Measurements from ENCODE around the gene PTPN6.

Gene PTPN6

DNA sequence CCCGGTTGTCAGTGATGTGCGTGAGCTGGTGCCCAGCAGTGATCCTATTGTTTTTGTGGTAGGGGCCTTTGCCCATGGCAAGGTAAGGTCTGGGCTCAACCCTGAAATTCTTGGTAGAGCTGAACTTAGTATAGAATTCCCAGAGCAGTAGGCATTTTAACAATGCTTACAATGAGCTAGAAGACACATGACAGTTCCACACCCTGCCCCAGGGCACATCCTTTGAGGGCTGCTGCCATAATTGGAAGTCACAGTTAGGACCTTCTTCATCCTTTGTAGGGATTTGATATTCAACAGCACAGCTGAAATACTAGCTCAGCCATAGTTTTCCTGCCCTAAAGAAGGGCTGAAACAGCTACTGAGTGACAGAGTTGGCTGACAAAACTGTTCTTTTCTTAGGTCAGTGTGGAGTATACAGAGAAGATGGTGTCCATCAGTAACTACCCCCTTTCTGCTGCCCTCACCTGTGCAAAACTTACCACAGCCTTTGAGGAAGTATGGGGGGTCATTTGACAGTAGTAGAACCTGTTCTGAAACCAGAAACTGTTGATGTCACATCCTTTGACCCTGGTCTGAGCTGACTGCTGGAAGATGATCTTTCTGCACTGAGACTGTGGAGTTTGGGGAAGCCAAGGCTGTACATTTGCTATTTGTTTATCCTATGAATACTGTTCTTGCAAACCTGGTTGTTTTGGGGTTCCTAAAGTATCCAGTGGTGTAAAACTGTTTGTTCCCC, 24.3 kb downstream of the PTPN6 start:
- DNase-seq: no peak

DNA sequence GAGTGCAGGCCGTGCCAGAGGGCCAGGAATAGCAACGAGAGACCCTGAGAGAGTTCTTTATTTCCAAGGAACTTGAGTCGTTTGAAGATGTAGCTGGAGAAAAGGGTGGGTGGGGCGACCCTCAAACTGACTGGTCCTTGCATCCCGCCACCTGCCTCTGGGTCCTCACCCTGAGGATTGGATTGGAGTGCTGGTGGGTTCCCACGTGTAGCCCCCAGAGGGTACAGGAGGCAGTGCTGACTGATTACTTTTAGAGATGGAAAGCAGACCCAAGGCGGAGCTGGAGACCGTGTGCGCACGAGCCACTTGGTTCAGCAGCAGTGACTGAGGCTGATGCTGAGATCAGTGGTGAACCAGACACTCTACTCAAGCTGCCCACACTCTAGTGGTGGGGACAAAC, 26.5 kb downstream of the PTPN6 start:
- no peak for DNase-seq

DNA sequence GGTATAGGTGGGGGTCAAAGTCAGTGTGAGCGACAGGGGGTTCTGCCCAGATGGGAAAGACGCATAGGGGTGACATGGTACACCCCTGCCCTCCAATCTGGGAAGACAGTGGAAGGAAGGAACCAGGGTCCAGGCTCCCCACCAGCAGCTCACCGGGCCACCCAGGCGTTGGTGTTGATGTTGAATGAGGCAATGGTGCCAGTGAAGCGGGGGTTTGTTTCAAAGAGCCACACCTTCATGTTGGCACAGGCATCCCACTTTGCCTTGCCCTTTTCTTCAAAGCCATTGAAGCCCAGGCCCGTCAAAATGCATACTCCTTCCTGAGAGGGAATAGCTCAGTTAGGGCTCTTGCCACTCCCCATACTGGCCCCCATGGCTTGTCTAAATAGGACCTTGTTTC, 27.0 kb downstream of the PTPN6 start:
- DNase-seq: no peak

- DNase-seq: no peak
These were observed 27.5 kb downstream of the PTPN6 start for GRCh38 chr12:6978611-6979011.

DNA sequence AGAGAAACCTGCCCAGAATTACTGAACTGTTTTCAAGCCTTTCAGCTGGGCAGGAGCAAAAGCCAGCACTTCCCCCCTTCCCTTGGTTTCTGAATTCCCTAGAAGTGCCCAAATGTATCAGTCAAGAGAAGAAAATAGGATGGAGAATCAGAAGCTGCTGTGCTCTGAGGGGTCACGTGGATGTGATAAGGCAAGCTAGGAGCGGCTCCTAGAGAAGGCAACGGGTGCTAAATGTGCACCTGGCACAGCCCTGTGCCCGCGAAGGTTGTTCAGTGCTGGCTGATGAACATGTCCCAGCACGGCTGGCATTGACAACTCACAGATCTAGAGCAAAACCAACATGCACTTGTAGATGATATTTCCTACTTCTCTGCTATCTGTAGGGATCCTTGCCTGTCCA, 27.9 kb downstream of the PTPN6 start:
- DNase-seq: no peak

DNA sequence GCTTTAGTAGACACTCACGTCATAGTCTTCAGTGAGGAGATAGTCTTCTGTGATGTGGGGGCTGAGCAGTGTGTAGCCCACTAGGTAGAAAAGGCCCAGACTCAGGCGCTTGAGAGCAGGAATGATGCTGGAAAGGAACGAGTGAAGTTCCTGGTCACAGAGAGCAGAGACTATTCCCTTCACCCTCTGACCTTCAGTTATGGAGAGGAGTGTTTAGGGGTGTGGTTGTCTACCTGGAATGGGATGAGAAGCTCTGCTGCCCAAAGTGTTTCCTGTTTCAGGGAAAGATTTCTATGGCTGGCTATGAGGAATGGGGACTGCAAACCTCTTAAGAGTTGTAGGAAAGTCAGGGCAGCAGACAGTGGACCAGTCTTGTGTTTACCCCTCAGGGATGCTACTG, 28.3 kb downstream of the PTPN6 start:
- DNase-seq: no peak

GRCh38 chr12:6980075-6980474, 28.9 kb downstream of the PTPN6 start:
- DNase-seq: no peak

GRCh38 chr12:6980740-6981139, 29.6 kb downstream of the PTPN6 start:
- DNase-seq: no peak

DNA sequence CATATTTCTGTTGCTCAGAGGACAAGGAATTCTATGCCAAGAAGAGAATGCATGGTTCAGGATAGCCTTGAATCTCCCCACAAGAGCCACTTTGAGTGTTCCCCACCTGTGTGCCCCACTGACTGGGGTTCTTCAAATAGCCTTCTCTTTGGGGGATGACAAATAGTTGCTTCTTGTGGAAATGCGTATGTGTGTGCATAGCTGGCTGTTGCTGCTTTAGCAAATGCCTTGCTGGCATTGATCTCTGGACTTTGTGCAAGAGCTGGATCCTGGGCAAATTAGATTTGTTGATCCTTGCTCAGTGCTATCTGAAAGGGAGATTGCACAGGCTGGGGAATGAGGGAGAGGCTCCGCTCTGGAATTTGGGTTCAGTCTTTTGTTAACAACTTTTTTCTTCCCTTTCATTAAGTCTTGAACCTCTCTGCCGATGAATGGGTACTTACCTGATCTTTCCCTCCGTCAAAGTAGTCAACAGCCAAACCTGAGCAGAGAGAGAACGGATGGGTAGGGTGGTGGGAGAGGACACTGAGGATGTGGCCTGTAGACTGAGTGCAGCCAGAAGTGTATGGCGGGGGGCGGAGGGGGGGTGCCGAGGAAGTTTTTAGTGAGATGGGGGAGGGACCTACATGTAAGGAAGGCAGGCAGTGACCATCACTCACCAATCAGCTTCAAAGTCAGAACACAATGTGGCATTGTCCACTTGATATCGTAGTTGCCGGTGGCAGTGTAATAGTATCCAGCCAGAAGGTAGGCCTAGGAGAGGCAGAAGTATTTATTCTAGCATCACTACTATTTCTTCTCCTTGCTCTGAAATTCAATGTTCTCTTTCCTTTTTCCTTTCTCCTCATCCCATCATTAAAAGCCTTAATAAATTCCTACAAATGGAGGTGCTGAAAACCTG, 30.2 kb downstream of the PTPN6 start:
- DNase-seq: no peak

GRCh38 chr12:6982532-6982931, 31.4 kb downstream of the PTPN6 start:
- DNase-seq: no peak

GRCh38 chr12:6987956-6988553, 36.9 kb downstream of the PTPN6 start:
- no peak for DNase-seq

DNA sequence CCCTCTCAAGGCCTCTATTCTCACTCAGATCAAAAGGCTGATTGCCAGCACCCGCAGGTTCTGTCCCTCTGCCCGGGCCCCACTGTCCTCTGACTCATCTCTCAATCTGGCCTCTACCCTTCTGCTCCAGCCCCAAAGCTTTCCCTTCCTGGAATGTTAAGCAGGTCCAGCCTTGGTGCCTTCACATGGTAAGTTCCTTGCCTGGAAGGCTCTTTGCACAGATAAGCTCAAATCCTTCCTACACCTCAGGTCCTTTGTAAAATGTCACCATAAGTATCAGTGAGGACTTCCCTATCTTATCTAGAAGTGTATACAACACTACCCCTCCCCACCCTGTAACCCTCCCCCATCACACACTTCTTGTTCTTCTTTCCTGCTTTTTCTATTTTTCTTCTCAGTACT, 44.9 kb downstream of the PTPN6 start:
- DNase-seq: no peak

DNA sequence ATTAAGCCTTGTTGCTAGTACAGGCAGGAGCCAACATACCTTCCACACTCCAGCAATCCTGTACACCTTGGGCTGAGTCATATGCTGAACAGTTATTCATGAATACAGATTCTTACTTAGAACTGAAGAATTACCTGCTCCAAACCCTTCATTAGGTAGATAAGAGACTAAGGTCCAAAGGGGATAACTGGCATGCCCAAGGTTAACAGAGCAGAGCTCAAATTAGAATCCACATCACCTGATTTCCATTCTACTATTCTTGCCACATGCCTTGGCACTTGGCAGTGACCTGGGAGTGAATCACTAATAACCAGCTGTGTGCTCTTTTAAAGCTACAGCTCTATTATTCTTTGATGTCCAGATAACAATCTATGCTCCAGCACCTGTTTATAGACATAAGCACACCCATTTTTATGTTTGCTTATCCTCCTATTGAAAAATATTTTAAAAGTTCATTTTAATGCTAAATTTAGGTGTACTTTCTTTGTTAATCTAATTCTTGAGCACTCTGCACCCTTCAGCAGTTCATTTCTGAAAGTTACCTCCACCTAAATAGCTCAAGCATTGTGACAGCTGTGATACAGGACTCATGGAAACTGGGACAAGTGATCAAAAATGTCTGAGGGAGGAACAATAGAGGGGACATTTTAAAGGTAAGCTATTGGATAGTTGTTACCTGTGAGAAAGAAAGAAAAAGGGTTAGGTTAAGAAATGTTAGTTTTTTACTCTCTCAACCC, 47.7 kb downstream of the PTPN6 start:
- no peak for DNase-seq

DNA sequence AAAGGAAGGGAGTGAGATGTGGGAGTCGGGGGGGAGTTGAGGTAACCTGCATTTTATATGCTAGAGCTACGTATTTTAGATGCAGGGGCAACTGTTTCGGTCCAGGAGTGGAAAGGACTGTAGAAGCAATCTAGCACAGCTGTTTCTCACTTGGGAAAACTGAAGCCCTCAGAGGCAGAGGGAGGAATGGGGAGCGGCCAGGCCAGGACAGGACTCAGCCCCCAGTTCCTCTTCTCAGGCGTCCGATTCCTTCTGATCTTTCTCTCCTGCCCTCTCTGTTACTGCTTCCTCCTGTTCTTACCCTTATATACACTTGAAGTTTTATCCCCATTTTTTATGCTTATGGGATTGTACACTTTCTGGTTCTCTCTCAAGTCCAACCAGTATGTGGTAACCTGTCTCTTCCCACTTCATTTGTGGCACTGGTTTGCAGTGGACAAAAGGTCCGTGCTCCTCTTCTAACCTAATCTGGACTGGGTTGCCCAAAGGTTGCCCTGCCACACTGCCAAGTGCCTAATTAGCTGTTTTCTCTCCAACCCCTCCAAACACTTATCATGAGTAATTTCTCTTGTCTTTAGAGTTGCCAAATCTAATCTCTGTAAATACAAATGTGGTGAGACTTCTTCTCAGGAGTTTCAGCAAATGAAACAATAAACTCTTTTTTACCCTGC, 50.9 kb downstream of the PTPN6 start:
- no peak for DNase-seq

GRCh38 chr12:7004287-7004803, 53.2 kb downstream of the PTPN6 start:
- no peak for DNase-seq

DNA sequence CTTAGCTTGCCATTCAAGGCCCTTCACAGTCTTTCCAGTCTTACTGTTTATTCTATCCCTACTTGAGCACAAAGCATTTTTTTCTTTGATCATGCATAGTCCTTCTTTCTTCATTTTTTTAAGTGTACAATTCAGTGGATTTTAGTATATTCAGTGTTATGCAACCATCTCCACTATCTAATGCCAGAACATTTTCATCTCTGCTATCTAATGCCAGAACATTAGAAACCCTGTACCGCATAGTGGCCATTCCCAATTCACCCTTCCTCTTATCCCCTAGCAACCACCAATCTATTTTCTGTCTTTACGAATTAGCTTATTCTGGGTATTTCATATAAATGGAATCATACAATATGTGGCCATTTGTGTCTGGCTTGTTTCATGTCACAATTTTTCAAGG, 53.7 kb downstream of the PTPN6 start:
- no peak for DNase-seq

- DNase-seq: no peak
These were observed 54.2 kb downstream of the PTPN6 start for GRCh38 chr12:7005311-7005710.

- DNase-seq: no peak
These were observed 55.5 kb downstream of the PTPN6 start for GRCh38 chr12:7006639-7007038.

DNA sequence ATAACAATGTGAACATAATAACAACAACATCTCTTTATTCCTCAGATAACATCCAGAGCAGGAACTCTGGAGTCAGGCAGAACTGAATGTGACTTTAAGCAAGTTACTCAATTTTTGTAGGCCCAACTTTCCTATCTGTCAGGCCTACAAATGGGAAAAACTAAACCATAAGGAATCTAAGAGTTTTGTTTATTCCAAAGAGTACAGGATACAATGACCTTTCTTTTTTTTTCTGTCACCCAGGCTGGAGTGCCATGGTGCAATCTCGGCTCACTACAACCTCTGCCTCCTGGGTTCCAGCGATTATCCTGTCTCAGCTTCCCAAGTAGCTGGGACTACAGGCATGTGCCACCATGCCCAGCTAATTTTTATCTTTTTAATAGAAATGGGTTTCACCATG, 57.7 kb downstream of the PTPN6 start:
- DNase-seq: no peak

DNA sequence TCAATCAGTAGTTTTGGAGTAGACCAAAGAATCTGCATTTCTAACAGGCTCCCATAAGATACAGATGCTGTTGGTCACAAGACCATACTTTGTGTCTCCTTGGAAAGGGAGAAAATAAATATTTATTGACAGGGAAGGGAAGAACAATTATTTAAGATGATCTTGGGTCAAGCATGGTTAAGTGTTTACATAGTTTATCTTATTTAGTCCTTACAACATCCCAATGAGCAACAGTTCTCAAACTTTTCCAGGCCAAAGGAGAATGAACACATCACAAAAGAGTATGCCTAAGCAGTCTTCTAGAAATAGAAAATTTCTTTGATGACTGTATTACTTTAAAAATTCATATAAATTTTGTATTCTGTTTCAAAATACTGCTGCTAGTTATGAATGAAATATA, 58.4 kb downstream of the PTPN6 start:
- no peak for DNase-seq

Data from NCI-H1694 treated with DMSO at 0.1 percent for 48 hours (cell line).